Fibroblast of pulmonary artery (primary cell): ENCODE results near the gene JPH2.

Experiments used
- DNase-seq: peaks from one replicate; pipeline ENCODE4 v3.0.0-alpha.2; 2010; ENCODE audit warnings: low read depth
- H3K4me3 ChIP-seq: replicated peaks from 2 replicates; pipeline ENCODE4 v1.5.1; 2011; ENCODE audit warnings: low read depth, mild to moderate bottlenecking, control low read depth, low read length, moderate library complexity
- TF ChIP-seq, protein P1 (sequence below): IDR thresholded peaks from 2 replicates; pipeline ENCODE4 v1.5.1; 2011; ENCODE audit warnings: mild to moderate bottlenecking, control low read depth, low read length, inconsistent platforms; ENCODE audit errors: missing control alignments

The JPH2 gene

DNA sequence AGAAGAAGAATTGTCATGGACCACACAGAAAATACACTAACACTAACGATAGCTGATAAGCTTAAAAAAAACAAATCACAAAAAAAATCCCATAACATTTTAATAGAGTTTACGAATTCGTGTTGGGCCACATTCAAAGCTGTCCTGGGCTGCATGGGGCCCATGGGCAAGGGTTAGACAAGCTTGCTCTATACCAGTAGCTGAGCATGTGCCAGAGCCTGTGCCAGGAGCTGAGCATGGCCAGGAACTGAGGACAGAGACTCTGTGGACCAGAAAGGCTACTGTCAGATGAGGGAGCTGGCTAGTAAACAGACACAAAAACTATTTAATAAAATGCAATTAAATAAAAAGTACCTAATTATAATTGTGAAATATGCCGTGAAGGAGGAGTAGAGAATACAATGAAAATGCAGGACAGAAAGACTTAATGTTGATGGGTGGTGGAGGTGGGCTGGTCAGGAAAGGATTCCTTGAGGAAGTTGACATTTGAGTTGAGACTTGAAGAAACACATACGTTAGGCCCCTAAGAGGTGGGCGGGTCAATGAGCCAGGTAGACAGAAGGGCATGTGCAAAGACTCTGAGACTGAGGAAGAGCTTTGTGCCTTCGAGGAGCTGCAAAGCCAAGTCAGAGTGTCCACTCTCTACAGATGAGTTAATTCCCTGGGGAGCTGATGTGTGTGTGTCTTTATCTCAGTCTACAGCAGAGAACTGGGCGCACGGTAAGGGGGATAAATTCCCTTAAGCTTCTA is 66.1 kb downstream of the JPH2 start:
- DNase-seq, result no peak
- TF ChIP-seq, protein P1, sequence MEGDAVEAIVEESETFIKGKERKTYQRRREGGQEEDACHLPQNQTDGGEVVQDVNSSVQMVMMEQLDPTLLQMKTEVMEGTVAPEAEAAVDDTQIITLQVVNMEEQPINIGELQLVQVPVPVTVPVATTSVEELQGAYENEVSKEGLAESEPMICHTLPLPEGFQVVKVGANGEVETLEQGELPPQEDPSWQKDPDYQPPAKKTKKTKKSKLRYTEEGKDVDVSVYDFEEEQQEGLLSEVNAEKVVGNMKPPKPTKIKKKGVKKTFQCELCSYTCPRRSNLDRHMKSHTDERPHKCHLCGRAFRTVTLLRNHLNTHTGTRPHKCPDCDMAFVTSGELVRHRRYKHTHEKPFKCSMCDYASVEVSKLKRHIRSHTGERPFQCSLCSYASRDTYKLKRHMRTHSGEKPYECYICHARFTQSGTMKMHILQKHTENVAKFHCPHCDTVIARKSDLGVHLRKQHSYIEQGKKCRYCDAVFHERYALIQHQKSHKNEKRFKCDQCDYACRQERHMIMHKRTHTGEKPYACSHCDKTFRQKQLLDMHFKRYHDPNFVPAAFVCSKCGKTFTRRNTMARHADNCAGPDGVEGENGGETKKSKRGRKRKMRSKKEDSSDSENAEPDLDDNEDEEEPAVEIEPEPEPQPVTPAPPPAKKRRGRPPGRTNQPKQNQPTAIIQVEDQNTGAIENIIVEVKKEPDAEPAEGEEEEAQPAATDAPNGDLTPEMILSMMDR, result no peak
- H3K4me3 ChIP-seq, result no peak overlapping the region

DNA sequence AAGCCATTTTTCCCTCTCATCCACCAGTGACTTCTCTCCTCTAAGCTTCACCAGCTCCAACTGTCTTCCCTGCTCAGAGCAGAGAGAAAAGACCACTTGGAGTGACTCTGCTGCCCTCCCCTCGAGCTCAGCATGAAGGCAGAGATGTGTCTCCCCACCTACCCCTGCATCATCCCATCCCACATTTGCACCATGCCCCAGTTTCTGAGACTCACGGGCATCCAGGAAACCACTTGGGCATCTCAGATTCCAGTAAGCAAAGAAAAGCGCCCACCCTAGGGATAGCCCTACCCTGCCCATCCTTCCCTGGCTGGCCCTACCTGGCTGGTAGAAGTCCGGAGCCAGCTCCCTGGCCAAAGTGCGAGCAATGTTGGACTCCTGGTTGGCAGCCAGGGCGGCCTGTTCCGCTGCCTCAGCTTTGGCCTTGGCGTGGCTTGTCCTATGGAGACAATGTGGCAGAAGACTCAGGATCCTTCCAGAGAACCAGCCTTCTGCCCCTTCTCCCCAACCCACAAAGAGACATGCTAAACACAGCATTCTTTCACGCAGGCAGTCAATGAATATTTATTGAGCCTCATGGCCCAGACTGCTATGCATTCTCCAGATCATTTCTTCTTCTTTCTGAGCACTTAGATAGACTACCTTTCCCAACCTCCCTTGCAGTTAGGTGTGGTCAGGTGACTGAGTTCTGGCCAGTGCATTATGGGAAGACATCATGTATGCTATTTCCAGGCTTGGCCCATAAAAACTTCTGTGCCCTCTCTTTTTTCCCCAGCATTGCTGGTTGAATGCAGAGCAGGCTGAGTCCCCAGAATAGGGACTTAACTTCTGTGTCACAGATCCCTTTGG is 68.6 kb downstream of the JPH2 start:
- H3K4me3 ChIP-seq, result no peak overlapping the region
- TF ChIP-seq, protein P1, result no peak
- DNase-seq, result no peak

DNA sequence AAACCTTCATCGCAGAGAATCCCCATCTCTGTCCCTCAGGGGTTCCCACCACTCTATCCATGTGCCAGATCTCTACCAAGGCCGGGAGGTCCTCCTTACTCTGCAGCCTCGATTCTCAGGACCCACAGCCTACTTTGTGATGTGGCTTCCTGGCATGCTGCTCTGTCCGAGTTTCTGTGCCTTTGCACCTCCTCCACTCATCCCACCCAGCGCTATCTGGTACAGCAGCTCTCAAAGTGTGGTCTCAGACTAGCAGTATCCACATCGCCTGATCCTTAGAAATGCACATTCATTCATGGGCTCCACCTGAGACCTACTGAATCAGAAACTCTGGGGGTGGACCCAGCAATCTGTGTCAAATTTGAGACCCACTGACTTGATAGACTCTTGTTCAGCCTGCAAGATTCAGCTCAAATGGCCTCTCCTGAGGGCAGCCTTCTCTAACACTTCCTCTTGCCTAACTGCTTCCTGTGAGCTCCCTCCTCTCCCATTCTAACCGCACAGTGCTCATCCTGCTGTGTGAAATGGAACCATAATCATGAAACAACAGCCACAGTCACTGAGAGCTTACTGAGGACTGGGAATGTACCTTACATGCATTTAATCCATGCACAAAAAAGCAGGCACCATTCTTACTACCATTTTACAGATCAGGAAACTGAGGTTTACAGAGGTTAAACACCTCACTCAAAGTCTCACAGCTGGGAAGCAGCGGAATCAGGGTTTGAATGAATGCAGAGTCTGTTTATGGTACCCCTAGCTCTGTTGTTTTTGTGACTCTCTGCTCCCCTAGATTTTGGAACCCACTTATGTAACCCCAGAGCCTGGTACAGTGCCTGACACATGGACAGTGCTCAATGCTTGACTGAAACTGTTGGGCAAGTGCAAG is 69.4 kb downstream of the JPH2 start:
- no peak for DNase-seq
- TF ChIP-seq, protein P1, result no peak
- no peak overlapping the region for H3K4me3 ChIP-seq

DNA sequence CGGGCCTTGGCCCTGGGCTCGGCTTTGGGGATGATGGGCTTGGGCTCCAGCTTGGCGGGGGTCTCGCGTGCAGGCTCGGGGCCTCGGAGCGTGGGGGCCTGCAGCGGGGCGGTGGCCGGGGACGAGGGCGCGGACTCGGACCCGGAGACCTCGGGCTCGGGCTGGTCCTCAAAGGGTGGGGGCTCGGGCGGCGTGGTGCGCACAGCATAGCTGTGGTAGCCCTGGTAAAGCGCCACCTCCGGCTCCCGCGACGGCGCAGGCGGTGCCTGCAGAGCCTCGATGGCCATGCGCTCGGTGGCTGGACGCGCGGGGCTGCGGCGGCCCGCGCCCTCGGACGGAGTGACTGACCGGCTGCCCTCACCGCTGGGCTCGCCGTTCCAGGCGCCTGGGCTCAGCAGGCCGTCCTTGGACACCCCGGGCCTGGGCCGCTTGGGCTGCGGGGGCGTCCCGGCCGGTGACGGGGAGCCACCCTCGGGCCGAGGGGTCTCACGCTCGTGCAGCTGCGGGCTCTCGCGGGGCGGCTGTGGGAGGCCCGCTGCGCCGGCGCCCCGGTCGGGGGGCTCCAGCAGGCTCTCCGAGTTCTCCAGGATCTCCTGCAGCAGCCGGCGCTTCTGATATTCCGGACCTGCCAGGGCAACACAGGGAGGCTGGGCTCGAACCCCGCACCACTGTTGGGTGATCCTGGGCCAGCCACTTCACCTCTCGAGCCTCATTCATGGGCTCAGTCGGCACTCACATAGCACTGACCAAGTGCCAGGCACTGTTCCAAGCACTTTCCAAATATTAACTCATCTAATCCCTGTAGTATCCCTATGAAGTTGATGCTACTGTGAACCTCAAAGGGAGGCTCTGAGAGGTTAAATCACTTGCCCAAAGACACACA is 71.0 kb downstream of the JPH2 start:
- TF ChIP-seq, protein P1, result no peak
- DNase-seq, result no peak
- H3K4me3 ChIP-seq, result no peak overlapping the region

DNA sequence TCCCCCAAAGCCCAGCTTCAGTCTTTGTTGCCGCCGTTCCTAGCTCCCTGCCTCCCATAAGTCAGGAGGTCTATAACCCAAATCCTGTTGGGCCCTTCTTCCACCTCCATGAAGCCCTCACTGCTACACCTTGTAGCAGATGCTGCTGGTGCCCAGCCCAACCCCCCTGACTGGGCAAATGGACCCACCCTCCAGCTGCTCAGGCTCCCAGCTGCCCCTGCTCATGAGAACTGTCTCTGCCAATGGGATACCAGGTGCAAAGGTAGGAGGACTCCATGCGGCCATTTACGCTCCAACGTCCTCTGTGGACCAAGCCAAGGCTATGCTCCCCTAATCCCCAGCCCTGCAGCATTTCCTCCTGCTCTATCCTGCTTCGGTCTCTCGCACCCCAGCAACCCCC is 71.8 kb downstream of the JPH2 start:
- TF ChIP-seq, protein P1, result no peak
- no peak overlapping the region for H3K4me3 ChIP-seq
- DNase-seq, result no peak
